B cell (primary cell): Measurements from ENCODE around the gene MYO18A. TPM values are rescaled to one million over a fixed set of nuclear protein-coding genes. Genes with fewer than 3 reads are reported as not detected.

Source experiments
- ATAC-seq: fragments of 200-7000 bp; cut with Tn5 transposase; one replicate; pipeline ENCODE4 v1.10.0; 2021; ENCODE audit warnings: low read depth, mild to moderate bottlenecking, moderate number of reproducible peaks, moderate library complexity
- CTCF ChIA-PET: fragments of 350-600 bp; sonication (Branson Sonifier 250); formaldehyde crosslinking; loops from one replicate; lab custom pipeline; 2021; ENCODE audit warnings: antibody characterized with exemption, inconsistent platforms; lab: Charles Lee
- POLR2A ChIA-PET: fragments of 350-600 bp; sonication (Branson Sonifier 250); formaldehyde crosslinking; loops from one replicate; lab custom pipeline; 2021; ENCODE audit warnings: antibody characterized with exemption; lab: Charles Lee
- DNase-seq: peaks from one replicate; pipeline ENCODE4 v3.0.0; 2013
- H2AFZ ChIP-seq: 2 replicates; pipeline ENCODE4 v1.6.1; 2012; ENCODE audit warnings: mild to moderate bottlenecking, low read depth, low read length; ENCODE audit not compliant: insufficient read depth, poor library complexity, severe bottlenecking
- H3K27ac ChIP-seq, 2 donors: 1 replicate in 1 of 2; 2 replicates in 1 of 2; pipeline ENCODE4 v1.5.1; 2012 to 2013; ENCODE audit warnings: low read length in 2 of 2, mild to moderate bottlenecking in 2 of 2, moderate library complexity in 1 of 2
- H3K27me3 ChIP-seq, 4 experiments: fragments of 200-600 bp in 1 of 4; sonication (generic) in 1 of 4; replicated peaks in 1 of 4; 1 replicate in 2 of 4; 2 replicates in 2 of 4; pipeline versions ENCODE4 v1.6.1 to v1.7.0; 2013 to 2016; ENCODE audit warnings: low read length in 3 of 4, mild to moderate bottlenecking in 2 of 4, mixed read lengths in 1 of 4, moderate library complexity in 1 of 4; ENCODE audit not compliant: insufficient read depth in 4 of 4, control insufficient read depth in 3 of 4; ENCODE audit errors: control extremely low read depth in 1 of 4
- H3K36me3 ChIP-seq, 2 experiments: replicated peaks in 1 of 2; 1 replicate in 1 of 2; 2 replicates in 1 of 2; pipeline versions ENCODE4 v1.6.1 to v1.7.1; 2013; ENCODE audit warnings: low read length in 1 of 2; ENCODE audit not compliant: insufficient read depth in 2 of 2, control insufficient read depth in 1 of 2; ENCODE audit errors: control extremely low read depth in 1 of 2, extremely low read depth in 1 of 2
- H3K4me1 ChIP-seq, 2 donors: fragments of 200-600 bp in 1 of 2; sonication (generic) in 1 of 2; 1 replicate in 1 of 2; 2 replicates in 1 of 2; pipeline versions ENCODE4 v1.5.1 to v1.6.1; 2013 to 2017; ENCODE audit warnings: low read length in 2 of 2; ENCODE audit not compliant: control insufficient read depth in 2 of 2, insufficient read depth in 2 of 2
- H3K4me2 ChIP-seq: replicated peaks from 2 replicates; pipeline ENCODE3; 2012; ENCODE audit warnings: mild to moderate bottlenecking, low read depth, low read length; ENCODE audit not compliant: poor library complexity, severe bottlenecking
- H3K4me3 ChIP-seq, 5 experiments: fragments of 200-600 bp in 1 of 5; sonication (generic) in 1 of 5; 1 replicate in 3 of 5; 2 replicates in 2 of 5; pipeline versions ENCODE4 v1.5.1 to v1.7.0; 2011 to 2016; ENCODE audit warnings: low read length in 4 of 5, mild to moderate bottlenecking in 4 of 5, low read depth in 2 of 5, control low read depth in 1 of 5, moderate library complexity in 1 of 5; ENCODE audit not compliant: insufficient read depth in 1 of 5; ENCODE audit errors: control extremely low read depth in 1 of 5, extremely low read depth in 1 of 5
- H3K79me2 ChIP-seq: fragments of 200-600 bp; sonication (generic); one replicate; pipeline ENCODE4 v1.6.0; 2016; ENCODE audit warnings: low read length; ENCODE audit not compliant: control insufficient read depth, insufficient read depth
- H3K9ac ChIP-seq: fragments of 200-600 bp; sonication (generic); 2 replicates; pipeline ENCODE4 v1.6.1; 2017; ENCODE audit warnings: mild to moderate bottlenecking, low read length, moderate library complexity
- H3K9me3 ChIP-seq, 3 donors: one replicate each; pipeline versions ENCODE4 v1.6.1 to v1.7.1; 2013; ENCODE audit warnings: low read length in 2 of 3; ENCODE audit not compliant: control insufficient read depth in 2 of 3, insufficient read depth in 1 of 3; ENCODE audit errors: control extremely low read depth in 1 of 3
- H4K20me1 ChIP-seq: 2 replicates; pipeline ENCODE4 v1.6.0; 2012; ENCODE audit warnings: mild to moderate bottlenecking, low read length; ENCODE audit not compliant: insufficient read depth, control insufficient read depth, poor library complexity, severe bottlenecking
- H3K27ac Mint-ChIP-seq: one replicate; pipeline ENCODE4 v1.8.0; 2021; ENCODE audit warnings: mixed read lengths
- H3K27me3 Mint-ChIP-seq: one replicate; pipeline ENCODE4 v1.8.0; 2021; ENCODE audit warnings: mixed read lengths
- H3K4me1 Mint-ChIP-seq: one replicate; pipeline ENCODE4 v1.8.0; 2021; ENCODE audit warnings: mixed read lengths
- H3K4me3 Mint-ChIP-seq: one replicate; pipeline ENCODE4 v1.8.0; 2021; ENCODE audit warnings: mixed read lengths
- H3K9me3 Mint-ChIP-seq: one replicate; pipeline ENCODE4 v1.8.0; 2022; ENCODE audit warnings: mixed read lengths; ENCODE audit not compliant: insufficient read depth
- EZH2 ChIP-seq: IDR thresholded peaks from 2 replicates; pipeline ENCODE4 v1.6.1; 2012; ENCODE audit warnings: borderline replicate concordance, low read depth, mild to moderate bottlenecking, moderate library complexity, low read length; ENCODE audit not compliant: insufficient read depth, poor library complexity, severe bottlenecking
- WGBS: methylation state at CpG from one replicate; pipeline ENCODE4 v1.1.5; 2013; ENCODE audit warnings: missing lambda C conversion rate; ENCODE audit not compliant: insufficient coverage; 5-methylcytosine and 5-hydroxymethylcytosine counted together
- intact Hi-C: fragments of 100-400 bp; cut with micrococcal nuclease; formaldehyde crosslinking; loops from one replicate; pipeline ENCODE4 v1.10.0; 2022
- polyA plus RNA-seq: library from polyadenylated mRNA; depleted of rRNA; stranded (reverse); fragments of >200 nt; gene quantifications from 2 replicates; pipeline ENCODE4 v1.2.3, GENCODE V29; 2012
- total RNA-seq, 2 donors: library from RNA; stranded (reverse); fragments of 120-200 nt in 1 of 2; gene quantifications; 1 replicate in 1 of 2; 2 replicates in 1 of 2; pipeline versions ENCODE4 v1.2.3 to v1.2.4, GENCODE V29; 2013 to 2022
- TF ChIP-seq, protein P1 (sequence below): fragments of 200-600 bp; IDR thresholded peaks from one replicate; pipeline ENCODE4 v1.8.0; 2022; ENCODE audit warnings: antibody characterized with exemption, mild to moderate bottlenecking

Gene MYO18A
- total and polyA plus RNA-seq, 2 donors (not counting 1 experiment from before 2014, with no cell fraction given), result 72.2 to 155 TPM

DNA sequence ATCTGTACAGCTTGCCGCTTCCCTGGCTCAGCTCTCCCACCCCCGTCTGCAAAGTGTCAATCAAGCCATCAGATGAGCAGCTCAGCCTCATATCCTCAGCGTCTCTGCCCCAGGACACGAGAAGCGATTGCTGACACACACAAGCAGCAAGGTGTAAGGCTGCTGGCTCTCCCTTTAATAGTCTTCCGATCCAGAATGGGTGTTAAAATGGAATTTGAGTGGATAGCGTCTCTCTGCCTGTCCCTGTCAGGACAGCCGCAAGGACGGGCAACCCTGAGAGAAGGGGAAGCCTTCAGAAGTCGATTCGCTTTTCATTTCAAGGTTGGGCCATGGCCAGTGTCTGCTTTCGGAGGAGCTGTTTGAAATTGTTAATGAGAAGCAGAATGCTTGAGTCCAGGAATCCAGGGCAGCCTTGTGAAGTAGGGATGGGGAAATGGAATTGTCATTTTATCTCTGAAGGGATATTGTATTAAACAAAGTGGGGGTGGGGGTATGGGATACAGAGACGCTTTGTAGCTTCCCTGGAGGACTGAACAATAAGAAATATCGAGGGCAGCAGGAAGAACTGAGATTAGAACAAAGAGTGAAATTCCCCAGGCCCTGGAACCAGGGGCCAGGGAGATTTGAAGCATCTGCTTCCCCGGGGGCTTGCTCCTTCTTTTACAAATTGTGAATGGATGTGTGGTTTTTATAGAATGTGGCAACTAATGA lies 142.0 kb downstream of the MYO18A start:
- Histone ChIP-seq H3K4me1 (peaks cover 11 to 12% of the 10 kb centered on the region in 2 donors), H3K36me3 (no peaks in the 10 kb centered on the region), H3K4me2 (no peak overlapping the region), H4K20me1 (no peaks in the 10 kb centered on the region), H2AFZ (no peak overlapping the region), H3K4me3 (no peak overlapping the region), H3K9me3 (peaks cover 0 to 15% (median 14%) of the 10 kb centered on the region in 3 donors), H3K79me2 (no peaks in the 10 kb centered on the region), H3K27ac (no peak overlapping the region), H3K9ac (no peak overlapping the region), H3K27me3 (peaks cover 0 to 28% (median 9%) of the 10 kb centered on the region in 4 experiments)
- Mint-ChIP-seq H3K27me3 (peaks cover 28% of the 10 kb centered on the region), H3K4me1 (peaks cover 13% of the 10 kb centered on the region), H3K9me3 (peaks cover 5% of the 10 kb centered on the region), H3K27ac (no peak overlapping the region), H3K4me3 (no peak overlapping the region)
- TF ChIP-seq EZH2, result no peak
- TF ChIP-seq, protein P1, sequence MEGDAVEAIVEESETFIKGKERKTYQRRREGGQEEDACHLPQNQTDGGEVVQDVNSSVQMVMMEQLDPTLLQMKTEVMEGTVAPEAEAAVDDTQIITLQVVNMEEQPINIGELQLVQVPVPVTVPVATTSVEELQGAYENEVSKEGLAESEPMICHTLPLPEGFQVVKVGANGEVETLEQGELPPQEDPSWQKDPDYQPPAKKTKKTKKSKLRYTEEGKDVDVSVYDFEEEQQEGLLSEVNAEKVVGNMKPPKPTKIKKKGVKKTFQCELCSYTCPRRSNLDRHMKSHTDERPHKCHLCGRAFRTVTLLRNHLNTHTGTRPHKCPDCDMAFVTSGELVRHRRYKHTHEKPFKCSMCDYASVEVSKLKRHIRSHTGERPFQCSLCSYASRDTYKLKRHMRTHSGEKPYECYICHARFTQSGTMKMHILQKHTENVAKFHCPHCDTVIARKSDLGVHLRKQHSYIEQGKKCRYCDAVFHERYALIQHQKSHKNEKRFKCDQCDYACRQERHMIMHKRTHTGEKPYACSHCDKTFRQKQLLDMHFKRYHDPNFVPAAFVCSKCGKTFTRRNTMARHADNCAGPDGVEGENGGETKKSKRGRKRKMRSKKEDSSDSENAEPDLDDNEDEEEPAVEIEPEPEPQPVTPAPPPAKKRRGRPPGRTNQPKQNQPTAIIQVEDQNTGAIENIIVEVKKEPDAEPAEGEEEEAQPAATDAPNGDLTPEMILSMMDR, result no peak
- ATAC-seq (no peak), DNase-seq (no peak)
- 62% methylated on average over 11 of the region's 15 CpGs for WGBS
- ChIA-PET POLR2A (no interaction called here), CTCF (interaction anchor here (0.8 kb wide), 1 partner anchor 73 kb away, joined by 3 read pairs; no protein-coding TSS in a partner anchor)
- intact Hi-C loops, result loop anchor here (10.0 kb wide), 1 partner anchor 73 kb away; no protein-coding TSS in a partner anchor

DNA sequence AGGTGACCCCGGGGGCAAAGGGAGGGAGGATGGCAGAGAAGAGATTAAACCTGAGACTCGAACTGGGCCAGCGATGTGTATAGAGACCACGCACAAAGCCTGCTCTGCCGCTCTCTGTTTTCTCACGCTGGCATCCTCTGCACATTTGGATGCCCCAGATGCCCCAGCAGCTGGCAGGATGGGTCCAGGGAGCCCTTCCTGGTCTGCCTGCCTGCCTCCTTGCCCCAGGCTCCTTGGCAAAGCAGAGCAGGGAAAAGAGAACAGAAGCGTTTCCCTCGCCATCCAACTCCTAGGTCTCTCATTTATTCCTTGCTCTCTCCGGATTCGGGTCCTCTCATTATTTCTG lies 142.5 kb downstream of the MYO18A start:
- intact Hi-C loops, result loop anchor here (10.0 kb wide), 1 partner anchor 73 kb away; no protein-coding TSS in a partner anchor
- Histone ChIP-seq H3K36me3 (no peaks in the 10 kb centered on the region), H3K4me2 (no peak overlapping the region), H3K27me3 (peaks cover 0 to 28% (median 9%) of the 10 kb centered on the region in 4 experiments), H3K27ac (no peak overlapping the region), H3K9ac (no peak overlapping the region), H3K79me2 (no peaks in the 10 kb centered on the region), H2AFZ (no peak overlapping the region), H3K4me3 (no peak overlapping the region), H3K9me3 (peaks cover 0 to 15% (median 14%) of the 10 kb centered on the region in 3 donors), H3K4me1 (peaks cover 6 to 7% of the 10 kb centered on the region in 2 donors), H4K20me1 (no peaks in the 10 kb centered on the region)
- 82% methylated on average over 10 of the region's 10 CpGs for WGBS
- Mint-ChIP-seq H3K27me3 (peaks cover 33% of the 10 kb centered on the region), H3K9me3 (peaks cover 5% of the 10 kb centered on the region), H3K27ac (no peak overlapping the region), H3K4me3 (no peak overlapping the region), H3K4me1 (peaks cover 7% of the 10 kb centered on the region)
- POLR2A ChIA-PET, result no interaction called here
- CTCF ChIA-PET, result no interaction called here
- no peak for ATAC-seq
- TF ChIP-seq, protein P1, result no peak
- no peak for TF ChIP-seq EZH2
- DNase-seq, result no peak
